Common myeloid progenitor, CD34-positive (primary cell): ENCODE data around the gene FMNL2.
A peak's percentile ranks its signal among the peaks of the same experiment; 100 is the strongest.

Experiments used
- CTCF ChIA-PET: fragments of 350-600 bp; sonication (Branson Sonifier 250); formaldehyde crosslinking; loops from one replicate; lab custom pipeline; 2021; ENCODE audit warnings: antibody characterized with exemption; lab: Charles Lee
- POLR2A ChIA-PET: fragments of 350-600 bp; sonication (Branson Sonifier 250); formaldehyde crosslinking; loops from one replicate; lab custom pipeline; 2021; ENCODE audit warnings: antibody characterized with exemption; lab: Charles Lee
- DNase-seq, 3 donors: peaks; one replicate each; pipeline versions ENCODE4 v3.0.0 to v3.0.0-alpha.2; 2013
- H3K27ac ChIP-seq, 2 experiments: 1 replicate in 1 of 2; 2 replicates in 1 of 2; pipeline ENCODE4 v1.7.0; 2013; ENCODE audit warnings: inconsistent platforms in 2 of 2, low read length in 2 of 2, mild to moderate bottlenecking in 2 of 2, low read depth in 1 of 2, moderate library complexity in 1 of 2; ENCODE audit not compliant: severe bottlenecking in 2 of 2, insufficient read depth in 1 of 2, poor library complexity in 1 of 2
- H3K27me3 ChIP-seq, 5 experiments: replicated peaks in 2 of 5; 1 replicate in 3 of 5; 2 replicates in 2 of 5; pipeline versions ENCODE4 v1.6.1 to v1.7.0; 2013; ENCODE audit warnings: low read length in 4 of 5, mild to moderate bottlenecking in 2 of 5, moderate library complexity in 2 of 5, inconsistent platforms in 1 of 5; ENCODE audit not compliant: insufficient read depth in 5 of 5, control insufficient read depth in 4 of 5
- H3K36me3 ChIP-seq, 4 experiments: 1 replicate in 2 of 4; 2 replicates in 2 of 4; pipeline versions ENCODE4 v1.6.1 to v1.7.0; 2013; ENCODE audit warnings: low read length in 3 of 4, control low read depth in 1 of 4, mild to moderate bottlenecking in 1 of 4; ENCODE audit not compliant: control insufficient read depth in 4 of 4, insufficient read depth in 4 of 4
- H3K4me1 ChIP-seq, 4 experiments: 1 replicate in 3 of 4; 2 replicates in 1 of 4; pipeline versions ENCODE4 v1.6.1 to v1.7.1; 2013; ENCODE audit warnings: low read length in 3 of 4, mild to moderate bottlenecking in 3 of 4, control low read depth in 1 of 4, inconsistent platforms in 1 of 4, moderate library complexity in 1 of 4; ENCODE audit not compliant: control insufficient read depth in 4 of 4, insufficient read depth in 4 of 4; ENCODE audit errors: control extremely low read depth in 1 of 4
- H3K4me3 ChIP-seq, 7 experiments: 1 replicate in 4 of 7; 2 replicates in 3 of 7; pipeline versions ENCODE4 v1.5.1 to v1.7.0; 2013; ENCODE audit warnings: mild to moderate bottlenecking in 7 of 7, low read length in 6 of 7, moderate library complexity in 6 of 7, inconsistent platforms in 2 of 7, low read depth in 2 of 7, control low read depth in 1 of 7; ENCODE audit not compliant: insufficient read depth in 4 of 7, control insufficient read depth in 1 of 7; ENCODE audit errors: extremely low read depth in 1 of 7
- H3K9me3 ChIP-seq, 5 experiments: 1 replicate in 4 of 5; 2 replicates in 1 of 5; pipeline versions ENCODE4 v1.6.1 to v1.7.1; 2013; ENCODE audit warnings: low read length in 4 of 5, mild to moderate bottlenecking in 2 of 5, inconsistent platforms in 1 of 5, low read depth in 1 of 5, moderate library complexity in 1 of 5; ENCODE audit not compliant: control insufficient read depth in 4 of 5, insufficient read depth in 2 of 5; ENCODE audit errors: control extremely low read depth in 1 of 5
- WGBS: methylation state at CpG from one replicate; pipeline ENCODE4 v1.1.5; 2013; ENCODE audit not compliant: insufficient coverage; 5-methylcytosine and 5-hydroxymethylcytosine counted together

The FMNL2 gene

GRCh38 chr2:152571048-152571766 lies 236.2 kb downstream of the FMNL2 start:
- WGBS, result 60% methylated on average over 1 of the region's 3 CpGs
- Histone ChIP-seq H3K4me3 (no peak overlapping the region), H3K36me3 (no peaks in the 10 kb centered on the region), H3K9me3 (no peaks in the 10 kb centered on the region), H3K27ac (no peak overlapping the region), H3K4me1 (peaks cover 0 to 6% (median 0%) of the 10 kb centered on the region in 4 experiments), H3K27me3 (no peaks in the 10 kb centered on the region)
- POLR2A ChIA-PET, result no interaction called here
- DNase-seq, result no peak
- CTCF ChIA-PET, result interaction anchor here (1.8 kb wide), 1 partner anchor 63 kb away, joined by 5 read pairs; no protein-coding TSS in a partner anchor

DNA sequence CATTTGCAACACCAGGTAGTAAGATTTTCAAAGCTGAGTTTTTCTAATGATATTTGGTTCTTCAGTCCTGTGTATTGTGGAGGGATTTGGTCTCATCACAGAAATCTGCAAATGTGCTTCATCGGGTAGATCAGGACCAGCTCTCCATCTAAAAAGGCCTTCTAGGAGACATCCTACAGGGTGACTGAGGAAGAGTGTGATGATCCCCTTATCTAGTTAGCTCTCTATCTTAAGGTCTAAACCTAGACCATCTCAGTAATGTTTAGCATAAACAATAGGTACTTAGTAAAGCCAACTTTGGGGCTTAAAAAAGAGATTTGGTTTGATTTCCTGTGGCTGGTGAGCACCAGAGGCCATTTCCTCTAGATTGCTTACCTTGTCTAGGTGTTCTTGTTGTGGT lies 237.1 kb downstream of the FMNL2 start:
- no CpG with 5 or more reads among the region's 1 CpG for WGBS

GRCh38 chr2:152573168-152573567 lies 238.2 kb downstream of the FMNL2 start:
- no peaks in the 10 kb centered on the region for H3K36me3 ChIP-seq
- H3K9me3 ChIP-seq, result no peaks in the 10 kb centered on the region
- H3K27ac ChIP-seq, result no peak overlapping the region
- peaks cover 0 to 6% (median 0%) of the 10 kb centered on the region in 4 experiments for H3K4me1 ChIP-seq
- peak in 1 of 3 donors; percentile 45 for DNase-seq
- H3K4me3 ChIP-seq, result no peak overlapping the region
- no peaks in the 10 kb centered on the region for H3K27me3 ChIP-seq
- WGBS, result 86% methylated on average over 2 of the region's 4 CpGs
- CTCF ChIA-PET, result interaction anchor here (1.1 kb wide), 1 partner anchor 140 kb away, joined by 3 read pairs; no protein-coding TSS in a partner anchor
- POLR2A ChIA-PET, result interaction anchor here (0.5 kb wide), 1 partner anchor 122 kb away, joined by 3 read pairs; no protein-coding TSS in a partner anchor

More for the DNA sequence above, 237.1 kb downstream of the FMNL2 start:
- H3K36me3 ChIP-seq, result no peaks in the 10 kb centered on the region
- CTCF ChIA-PET, result interaction anchor here (1.8 kb wide), 1 partner anchor 62 kb away, joined by 5 read pairs; no protein-coding TSS in a partner anchor
- no peak overlapping the region for H3K4me3 ChIP-seq
- no peak for DNase-seq
- H3K4me1 ChIP-seq, result peaks cover 0 to 6% (median 0%) of the 10 kb centered on the region in 4 experiments
- no peak overlapping the region for H3K27ac ChIP-seq
- no peaks in the 10 kb centered on the region for H3K9me3 ChIP-seq
- H3K27me3 ChIP-seq, result no peaks in the 10 kb centered on the region
- POLR2A ChIA-PET, result no interaction called here

DNA sequence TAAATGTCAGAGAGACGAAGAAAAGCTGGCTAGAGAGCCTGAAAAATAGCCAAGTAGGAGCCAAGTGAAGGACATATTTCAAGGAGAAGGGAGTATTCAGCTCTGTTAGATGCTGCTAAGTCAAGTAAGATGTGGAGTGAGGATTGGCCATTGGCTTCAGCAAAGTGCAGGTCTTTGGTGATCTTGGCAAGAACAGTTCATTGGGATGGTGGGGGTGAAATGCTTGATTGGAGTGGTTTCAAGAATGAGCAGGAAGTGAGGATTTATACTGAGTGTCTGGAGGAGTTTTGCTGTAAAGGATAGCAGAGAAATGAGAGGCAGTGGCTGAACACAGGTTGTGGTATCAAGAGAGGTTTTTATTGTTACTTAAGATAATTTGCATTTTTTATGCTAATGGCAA lies 242.6 kb downstream of the FMNL2 start:
- no peak overlapping the region for H3K4me3 ChIP-seq
- DNase-seq, result no peak
- 100% methylated on average over 1 of the region's 1 CpG for WGBS
- POLR2A ChIA-PET, result no interaction called here
- H3K27ac ChIP-seq, result no peak overlapping the region
- H3K27me3 ChIP-seq, result no peaks in the 10 kb centered on the region
- H3K36me3 ChIP-seq, result no peaks in the 10 kb centered on the region
- peaks cover 0 to 6% (median 0%) of the 10 kb centered on the region in 4 experiments for H3K4me1 ChIP-seq
- CTCF ChIA-PET, result no interaction called here
- no peaks in the 10 kb centered on the region for H3K9me3 ChIP-seq

GRCh38 chr2:152578573-152578972 lies 243.6 kb downstream of the FMNL2 start:
- ChIA-PET CTCF (interaction anchor here (0.8 to 0.9 kb wide), 2 partner anchors 11 to 41 kb away, joined by 3 read pairs; no protein-coding TSS in a partner anchor), POLR2A (no interaction called here)
- no peak for DNase-seq
- WGBS, result 100% methylated on average over 2 of the region's 4 CpGs
- Histone ChIP-seq H3K4me1 (peaks cover 0 to 9% (median 5%) of the 10 kb centered on the region in 4 experiments), H3K4me3 (no peak overlapping the region), H3K36me3 (no peaks in the 10 kb centered on the region), H3K27ac (no peak overlapping the region), H3K27me3 (no peaks in the 10 kb centered on the region), H3K9me3 (no peaks in the 10 kb centered on the region)

DNA sequence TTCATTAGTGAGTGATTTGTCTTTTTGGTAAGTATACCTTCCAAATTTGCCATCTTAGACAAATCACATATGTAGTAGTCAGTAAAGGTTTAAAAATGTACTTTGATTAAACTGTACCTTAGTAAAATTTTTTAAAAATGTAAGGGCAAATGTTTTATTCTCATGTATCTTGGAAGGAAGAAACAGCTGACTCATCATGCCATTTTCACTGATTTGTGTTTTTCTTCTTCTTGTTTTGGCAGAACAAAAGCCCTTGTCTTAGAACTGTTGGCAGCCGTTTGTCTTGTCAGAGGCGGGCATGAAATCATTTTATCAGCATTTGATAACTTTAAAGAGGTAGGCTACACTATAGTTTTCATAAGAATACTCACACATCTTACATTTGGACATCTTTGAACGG lies 245.7 kb downstream of the FMNL2 start:
- 100% methylated on average over 1 of the region's 3 CpGs for WGBS
- H3K36me3 ChIP-seq, result no peaks in the 10 kb centered on the region
- H3K4me3 ChIP-seq, result no peak overlapping the region
- H3K27ac ChIP-seq, result no peak overlapping the region
- H3K27me3 ChIP-seq, result no peaks in the 10 kb centered on the region
- no peaks in the 10 kb centered on the region for H3K9me3 ChIP-seq
- H3K4me1 ChIP-seq, result peaks cover 0 to 21% (median 11%) of the 10 kb centered on the region in 4 experiments
- peak in 2 of 3 donors; percentile 48 to 57 for DNase-seq
- ChIA-PET POLR2A (no interaction called here), CTCF (interaction anchor here (0.6 kb wide), 1 partner anchor 60 kb away, joined by 3 read pairs; no protein-coding TSS in a partner anchor)

GRCh38 chr2:152581360-152581759 lies 246.4 kb downstream of the FMNL2 start:
- peaks cover 0 to 26% (median 14%) of the 10 kb centered on the region in 4 experiments for H3K4me1 ChIP-seq
- CTCF ChIA-PET, result interaction anchor here (1.0 kb wide), 1 partner anchor 18 kb away, joined by 3 read pairs; no protein-coding TSS in a partner anchor

More at GRCh38 chr2:152581360-152581759, 246.4 kb downstream of the FMNL2 start:
- POLR2A ChIA-PET, result no interaction called here
- 97% methylated on average over 10 of the region's 11 CpGs for WGBS
- no peaks in the 10 kb centered on the region for H3K27me3 ChIP-seq
- no peak for DNase-seq
- no peak overlapping the region for H3K4me3 ChIP-seq
- no peak overlapping the region for H3K27ac ChIP-seq
- no peaks in the 10 kb centered on the region for H3K36me3 ChIP-seq
- no peaks in the 10 kb centered on the region for H3K9me3 ChIP-seq
